Right atrium auricular region (tissue), 2 donors: ENCODE data around the gene SLC39A12. TPM values are rescaled to one million over a fixed set of nuclear protein-coding genes. Genes with fewer than 3 reads are reported as not detected.

ENCODE experiments used
- DNase-seq: peaks from one replicate; pipeline ENCODE4 v3.0.0-alpha.2; 2019; ENCODE audit warnings: low spot score
- H3K27ac ChIP-seq, 2 donors: fragments of 200-600 bp; sonication (generic); 1 replicate in 1 of 2; 2 replicates in 1 of 2; pipeline ENCODE4 v1.5.1; 2016 to 2019
- H3K27me3 ChIP-seq, 2 donors: fragments of 200-600 bp; sonication (generic); one replicate each; pipeline versions ENCODE4 v1.5.1 to v1.6.0; 2017 to 2019
- H3K36me3 ChIP-seq: fragments of 200-600 bp; sonication (generic); one replicate; pipeline ENCODE4 v1.5.1; 2016
- H3K4me1 ChIP-seq, 2 donors: fragments of 200-600 bp; sonication (generic); one replicate each; pipeline versions ENCODE4 v1.5.1 to v1.6.0; 2017 to 2019
- H3K4me3 ChIP-seq, 2 donors: fragments of 200-600 bp; sonication (generic); 1 replicate in 1 of 2; 2 replicates in 1 of 2; pipeline ENCODE4 v1.5.1; 2017 to 2019; ENCODE audit warnings: mild to moderate bottlenecking in 1 of 2, moderate library complexity in 1 of 2
- H3K9me3 ChIP-seq, 2 donors: fragments of 200-600 bp; sonication (generic); one replicate each; pipeline ENCODE4 v1.5.1; 2019
- CTCF ChIP-seq, 2 donors: fragments of 200-600 bp; sonication (generic); IDR thresholded peaks; one replicate each; pipeline ENCODE4 v1.5.1; 2019; ENCODE audit warnings: antibody characterized with exemption in 2 of 2
- total RNA-seq, 2 donors: library from RNA; depleted of rRNA; stranded (reverse); fragments of >200 nt; gene quantifications; one replicate each; pipeline ENCODE4 v1.1.0, GENCODE V29; 2016

SLC39A12 gene
- total RNA-seq, 2 donors from 2014 or later = not detected

GRCh38 chr10:18085855-18086254 is 134.1 kb downstream of the SLC39A12 start:
- no peaks in the 10 kb centered on the region for H3K36me3 ChIP-seq
- H3K27me3 ChIP-seq = no peaks in the 10 kb centered on the region
- no peak for TF ChIP-seq CTCF (IDR thresholded peaks at IDR 0.05)
- no peak overlapping the region for H3K27ac ChIP-seq
- no peaks in the 10 kb centered on the region for H3K9me3 ChIP-seq
- peaks cover 0 to 9% of the 10 kb centered on the region in 2 donors for H3K4me1 ChIP-seq
- no peak overlapping the region for H3K4me3 ChIP-seq
- DNase-seq = no peak

GRCh38 chr10:18086746-18087145 is 135.0 kb downstream of the SLC39A12 start:
- H3K36me3 ChIP-seq = no peaks in the 10 kb centered on the region
- no peak overlapping the region for H3K27ac ChIP-seq
- no peak for TF ChIP-seq CTCF (IDR thresholded peaks at IDR 0.05)
- no peaks in the 10 kb centered on the region for H3K9me3 ChIP-seq
- DNase-seq = no peak
- peaks cover 0 to 9% of the 10 kb centered on the region in 2 donors for H3K4me1 ChIP-seq
- H3K27me3 ChIP-seq = no peaks in the 10 kb centered on the region
- no peak overlapping the region for H3K4me3 ChIP-seq

GRCh38 chr10:18087355-18087754 is 135.6 kb downstream of the SLC39A12 start:
- DNase-seq = no peak
- TF ChIP-seq CTCF (IDR thresholded peaks at IDR 0.05) = no peak
- no peak overlapping the region for H3K4me3 ChIP-seq
- peak overlapping the region in 1 of 2 donors; percentile 42 for H3K27ac ChIP-seq
- H3K9me3 ChIP-seq = no peaks in the 10 kb centered on the region
- no peaks in the 10 kb centered on the region for H3K36me3 ChIP-seq
- H3K4me1 ChIP-seq = peaks cover 0 to 9% of the 10 kb centered on the region in 2 donors
- no peaks in the 10 kb centered on the region for H3K27me3 ChIP-seq

Other genes starting within 250 kb of the SLC39A12 start
- under 1 TPM; 0.41 to 0.90 TPM for gene TMEM236, start 199.7 kb upstream of the SLC39A12 start, total RNA-seq
- 10 to 100 TPM; 10.8 to 26.0 TPM for gene MRC1, start 142.6 kb upstream of the SLC39A12 start, total RNA-seq
- 10 to 100 TPM; 19.0 to 20.6 TPM for gene CACNB2, start 188.5 kb downstream of the SLC39A12 start, total RNA-seq